ENCODE data around the gene POU2AF3. TPM values are rescaled to one million over a fixed set of nuclear protein-coding genes. Genes with fewer than 3 reads are reported as not detected.
"Not testable (repeated sequence)": the region's sequence is repeated elsewhere in the genome, so short reads cannot be mapped to it uniquely, and the experiment has no call there.

POU2AF3 gene
- total RNA-seq, 1 donor from 2014 or later = 4.2 TPM

- H3K36me3 Mint-ChIP-seq (ENCODE audit: insufficient read depth) = no peaks in the 10 kb centered on the region
These were observed 12.4 kb downstream of the POU2AF3 start for GRCh38 chr11:111310723-111311122.

GRCh38 chr11:111312076-111312475 is 13.7 kb downstream of the POU2AF3 start:
- Mint-ChIP-seq H3K27ac (no peak overlapping the region), H3K4me3 (ENCODE audit: low read depth) (no peak overlapping the region), H3K4me1 (ENCODE audit: low read depth) (peaks cover 17% of the 10 kb centered on the region), H3K9me3 (ENCODE audit: low read depth) (peaks cover 17% of the 10 kb centered on the region), H3K27me3 (peaks cover 17% of the 10 kb centered on the region), H3K36me3 (ENCODE audit: insufficient read depth) (no peaks in the 10 kb centered on the region)
- TF ChIP-seq, protein P1, sequence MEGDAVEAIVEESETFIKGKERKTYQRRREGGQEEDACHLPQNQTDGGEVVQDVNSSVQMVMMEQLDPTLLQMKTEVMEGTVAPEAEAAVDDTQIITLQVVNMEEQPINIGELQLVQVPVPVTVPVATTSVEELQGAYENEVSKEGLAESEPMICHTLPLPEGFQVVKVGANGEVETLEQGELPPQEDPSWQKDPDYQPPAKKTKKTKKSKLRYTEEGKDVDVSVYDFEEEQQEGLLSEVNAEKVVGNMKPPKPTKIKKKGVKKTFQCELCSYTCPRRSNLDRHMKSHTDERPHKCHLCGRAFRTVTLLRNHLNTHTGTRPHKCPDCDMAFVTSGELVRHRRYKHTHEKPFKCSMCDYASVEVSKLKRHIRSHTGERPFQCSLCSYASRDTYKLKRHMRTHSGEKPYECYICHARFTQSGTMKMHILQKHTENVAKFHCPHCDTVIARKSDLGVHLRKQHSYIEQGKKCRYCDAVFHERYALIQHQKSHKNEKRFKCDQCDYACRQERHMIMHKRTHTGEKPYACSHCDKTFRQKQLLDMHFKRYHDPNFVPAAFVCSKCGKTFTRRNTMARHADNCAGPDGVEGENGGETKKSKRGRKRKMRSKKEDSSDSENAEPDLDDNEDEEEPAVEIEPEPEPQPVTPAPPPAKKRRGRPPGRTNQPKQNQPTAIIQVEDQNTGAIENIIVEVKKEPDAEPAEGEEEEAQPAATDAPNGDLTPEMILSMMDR (IDR thresholded peaks at IDR 0.05; ENCODE audit: unreplicated experiment) = no peak
- DNase-seq (ENCODE audit: low spot score, unreplicated experiment) = no peak

More at GRCh38 chr11:111310723-111311122, 12.4 kb downstream of the POU2AF3 start:
- TF ChIP-seq, protein P1 (IDR thresholded peaks at IDR 0.05; ENCODE audit: unreplicated experiment) = no peak
- no peak for DNase-seq (ENCODE audit: low spot score, unreplicated experiment)
- Mint-ChIP-seq H3K27ac (no peak overlapping the region), H3K4me1 (ENCODE audit: low read depth) (peaks cover 17% of the 10 kb centered on the region), H3K27me3 (peaks cover 30% of the 10 kb centered on the region), H3K9me3 (ENCODE audit: low read depth) (peaks cover 7% of the 10 kb centered on the region), H3K4me3 (ENCODE audit: low read depth) (no peak overlapping the region)

GRCh38 chr11:111319296-111319695 is 20.9 kb downstream of the POU2AF3 start:
- H3K36me3 Mint-ChIP-seq (ENCODE audit: insufficient read depth) = no peaks in the 10 kb centered on the region
- TF ChIP-seq, protein P1 (IDR thresholded peaks at IDR 0.05; ENCODE audit: unreplicated experiment) = no peak
- H3K27ac Mint-ChIP-seq = no peak overlapping the region
- H3K9me3 Mint-ChIP-seq (ENCODE audit: low read depth) = peaks cover 16% of the 10 kb centered on the region
- H3K4me3 Mint-ChIP-seq (ENCODE audit: low read depth) = no peak overlapping the region
- no peak for DNase-seq (ENCODE audit: low spot score, unreplicated experiment)
- peaks cover 7% of the 10 kb centered on the region for H3K27me3 Mint-ChIP-seq
- no peaks in the 10 kb centered on the region for H3K4me1 Mint-ChIP-seq (ENCODE audit: low read depth)

GRCh38 chr11:111320199-111320598 is 21.9 kb downstream of the POU2AF3 start:
- H3K27ac Mint-ChIP-seq; DNase-seq (ENCODE audit: low spot score, unreplicated experiment); H3K4me1 Mint-ChIP-seq (ENCODE audit: low read depth); H3K4me3 Mint-ChIP-seq (ENCODE audit: low read depth); H3K36me3 Mint-ChIP-seq (ENCODE audit: insufficient read depth); H3K9me3 Mint-ChIP-seq (ENCODE audit: low read depth): not testable (repeated sequence)
- H3K27me3 Mint-ChIP-seq = peaks cover 11% of the 10 kb centered on the region

GRCh38 chr11:111320728-111321568 is 22.6 kb downstream of the POU2AF3 start:
- peaks cover 14% of the 10 kb centered on the region for H3K27me3 Mint-ChIP-seq
- peaks cover 8% of the 10 kb centered on the region for H3K9me3 Mint-ChIP-seq (ENCODE audit: low read depth)
- H3K4me3 Mint-ChIP-seq (ENCODE audit: low read depth) = no peak overlapping the region
- DNase-seq (ENCODE audit: low spot score, unreplicated experiment) = no peak
- no peaks in the 10 kb centered on the region for H3K4me1 Mint-ChIP-seq (ENCODE audit: low read depth)
- H3K36me3 Mint-ChIP-seq (ENCODE audit: insufficient read depth) = no peaks in the 10 kb centered on the region
- TF ChIP-seq, protein P1 (IDR thresholded peaks at IDR 0.05; ENCODE audit: unreplicated experiment) = no peak
- no peak overlapping the region for H3K27ac Mint-ChIP-seq

DNA sequence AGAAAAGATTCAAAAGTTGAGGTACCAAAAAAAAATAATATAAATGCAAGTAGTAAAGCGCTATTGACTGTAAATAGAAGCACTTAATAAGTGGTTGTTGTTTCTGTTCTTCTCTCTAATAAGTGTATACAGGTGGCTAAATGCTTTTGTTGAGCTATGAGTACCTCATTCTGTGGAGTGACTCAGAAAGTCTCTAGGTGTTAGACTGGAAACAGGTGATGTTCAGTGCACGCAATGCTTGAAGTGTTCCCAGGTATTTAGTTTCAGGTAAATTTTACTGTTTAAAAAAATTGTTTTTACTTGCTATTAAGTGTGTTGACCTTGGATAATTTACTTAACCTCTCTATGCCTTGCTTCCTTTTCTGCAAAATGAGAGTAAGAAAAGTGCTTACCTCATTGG is 24.2 kb downstream of the POU2AF3 start:
- Mint-ChIP-seq H3K4me1 (ENCODE audit: low read depth) (no peaks in the 10 kb centered on the region), H3K36me3 (ENCODE audit: insufficient read depth) (no peaks in the 10 kb centered on the region), H3K27ac (no peak overlapping the region), H3K9me3 (ENCODE audit: low read depth) (no peaks in the 10 kb centered on the region), H3K27me3 (peaks cover 16% of the 10 kb centered on the region), H3K4me3 (ENCODE audit: low read depth) (no peak overlapping the region)
- TF ChIP-seq, protein P1 (IDR thresholded peaks at IDR 0.05; ENCODE audit: unreplicated experiment) = no peak
- no peak for DNase-seq (ENCODE audit: low spot score, unreplicated experiment)
